MM.1S (cell line): ENCODE data around the gene PTS.

ENCODE experiments used
- DNase-seq: peaks from one replicate; pipeline ENCODE4 v3.0.0-alpha.2; 2015
- H2AFZ ChIP-seq: fragments of 300-600 bp; sonication (generic); 2 replicates; pipeline ENCODE4 v1.6.0; 2016; ENCODE audit warnings: antibody characterized with exemption, low read length
- H3F3A ChIP-seq: fragments of 300-600 bp; sonication (generic); 2 replicates; pipeline ENCODE4 v1.6.1; 2016; ENCODE audit warnings: mild to moderate bottlenecking, antibody characterized with exemption, low read length, moderate library complexity, mixed read lengths; ENCODE audit not compliant: insufficient read depth
- H3K27ac ChIP-seq: fragments of 300-600 bp; sonication (generic); 2 replicates; pipeline ENCODE4 v1.5.1; 2016; ENCODE audit warnings: mild to moderate bottlenecking, low read length
- H3K27me3 ChIP-seq: fragments of 300-600 bp; sonication (generic); replicated peaks from 2 replicates; pipeline ENCODE4 v1.6.0; 2016; ENCODE audit warnings: low read length; ENCODE audit not compliant: insufficient read depth
- H3K36me3 ChIP-seq: fragments of 300-600 bp; sonication (generic); replicated peaks from 2 replicates; pipeline ENCODE4 v1.6.1; 2016; ENCODE audit warnings: mild to moderate bottlenecking, low read length, mixed read lengths; ENCODE audit not compliant: insufficient read depth
- H3K4me1 ChIP-seq: fragments of 300-600 bp; sonication (generic); 2 replicates; pipeline ENCODE4 v1.6.1; 2016; ENCODE audit warnings: low read length, mixed read lengths
- H3K4me2 ChIP-seq: fragments of 300-600 bp; sonication (generic); 2 replicates; pipeline ENCODE4 v1.6.0; 2016; ENCODE audit warnings: low read depth, low read length
- H3K4me3 ChIP-seq: fragments of 300-600 bp; sonication (generic); 2 replicates; pipeline ENCODE4 v1.5.1; 2016; ENCODE audit warnings: low read length, mixed read lengths
- H3K79me2 ChIP-seq: fragments of 300-600 bp; sonication (generic); 2 replicates; pipeline ENCODE4 v1.6.1; 2016; ENCODE audit warnings: mixed run types, low read length, mixed read lengths
- H3K9ac ChIP-seq: fragments of 300-600 bp; sonication (generic); 2 replicates; pipeline ENCODE4 v1.6.1; 2016; ENCODE audit warnings: low read length, mixed read lengths
- H3K9me2 ChIP-seq: fragments of 300-600 bp; sonication (generic); replicated peaks from 2 replicates; pipeline ENCODE4 v1.6.1; 2016; ENCODE audit warnings: mild to moderate bottlenecking, low read length, mixed read lengths; ENCODE audit not compliant: insufficient read depth
- H3K9me3 ChIP-seq: fragments of 300-600 bp; sonication (generic); replicated peaks from 2 replicates; pipeline ENCODE4 v1.6.1; 2016; ENCODE audit warnings: mild to moderate bottlenecking, low read length, mixed read lengths; ENCODE audit not compliant: insufficient read depth
- H4K20me1 ChIP-seq: fragments of 300-600 bp; sonication (generic); 2 replicates; pipeline ENCODE4 v1.6.1; 2016; ENCODE audit warnings: mild to moderate bottlenecking, low read length, moderate library complexity, mixed read lengths; ENCODE audit not compliant: insufficient read depth
- CTCF ChIP-seq: fragments of 300-600 bp; sonication (generic); IDR thresholded peaks from 2 replicates; pipeline ENCODE4 v1.5.1; 2016; ENCODE audit warnings: antibody characterized with exemption, low read length, mixed read lengths
- EZH2 ChIP-seq: fragments of 300-600 bp; sonication (generic); optimal IDR thresholded peaks from 2 replicates; pipeline ENCODE3; 2017; ENCODE audit warnings: low read depth, mild to moderate bottlenecking, antibody characterized with exemption, low read length, mixed read lengths
- EZH2phosphoT487 ChIP-seq: fragments of 300-600 bp; sonication (generic); IDR thresholded peaks from 2 replicates; pipeline ENCODE4 v1.6.1; 2018; ENCODE audit warnings: antibody characterized with exemption, low read length

PTS gene

GRCh38 chr11:112229746-112230433 is 3.7 kb downstream of the PTS start:
- Histone ChIP-seq H3K9me2 (no peaks in the 10 kb centered on the region), H3K9me3 (no peaks in the 10 kb centered on the region), H2AFZ (no peak overlapping the region), H3K4me1 (0 out of 2 replicates have a peak, but pooled peaks cover 6% of the 10 kb centered on the region), H3K4me2 (no peak overlapping the region), H3F3A (no peaks in the 10 kb centered on the region), H4K20me1 (no peaks in the 10 kb centered on the region), H3K79me2 (peaks cover 26% of the 10 kb centered on the region), H3K4me3 (no peak overlapping the region), H3K27ac (no peak overlapping the region), H3K27me3 (no peaks in the 10 kb centered on the region), H3K36me3 (no peaks in the 10 kb centered on the region), H3K9ac (no peak overlapping the region)
- no peak for DNase-seq
- TF ChIP-seq CTCF (no peak), EZH2phosphoT487 (no peak), EZH2 (no peak)

GRCh38 chr11:112231952-112232351 is 5.7 kb downstream of the PTS start:
- Histone ChIP-seq H3K4me1 (0 out of 2 replicates have a peak, but pooled peaks cover 6% of the 10 kb centered on the region), H3K9ac (no peak overlapping the region), H3K27ac (no peak overlapping the region), H3K27me3 (no peaks in the 10 kb centered on the region), H3K4me2 (no peak overlapping the region), H3F3A (no peaks in the 10 kb centered on the region), H2AFZ (no peak overlapping the region), H3K9me3 (no peaks in the 10 kb centered on the region), H3K4me3 (no peak overlapping the region), H3K9me2 (no peaks in the 10 kb centered on the region), H3K36me3 (no peaks in the 10 kb centered on the region), H4K20me1 (no peaks in the 10 kb centered on the region), H3K79me2 (peaks cover 21% of the 10 kb centered on the region)
- no peak for DNase-seq
- TF ChIP-seq EZH2phosphoT487 (no peak), CTCF (no peak), EZH2 (no peak)

- H3K4me2 ChIP-seq: no peak overlapping the region
- H3K4me3 ChIP-seq: no peak overlapping the region
Measured at GRCh38 chr11:112235750-112236390, 9.6 kb downstream of the PTS start.

More at GRCh38 chr11:112235750-112236390, 9.6 kb downstream of the PTS start:
- Histone ChIP-seq H3K79me2 (no peaks in the 10 kb centered on the region), H3K9me3 (no peaks in the 10 kb centered on the region), H4K20me1 (no peaks in the 10 kb centered on the region), H3K4me1 (no peaks in the 10 kb centered on the region), H3F3A (no peaks in the 10 kb centered on the region), H3K27me3 (no peaks in the 10 kb centered on the region), H3K9ac (no peak overlapping the region), H3K36me3 (no peaks in the 10 kb centered on the region), H3K9me2 (no peaks in the 10 kb centered on the region), H2AFZ (no peak overlapping the region), H3K27ac (no peak overlapping the region)
- no peak for DNase-seq
- TF ChIP-seq EZH2 (no peak), EZH2phosphoT487 (no peak), CTCF (no peak)
